K562 (cell line): ENCODE data around the gene UPK2.

ENCODE experiments used
- CC2D1A ChIP-seq: fragments of 450-650 bp; IDR thresholded peaks from 2 replicates; pipeline ENCODE4 v1.6.1; 2017; ENCODE audit warnings: mild to moderate bottlenecking
- CTCF ChIP-seq, 3 experiments: IDR thresholded peaks in 2 of 3; conservative IDR thresholded peaks in 1 of 3; 2 replicates each; pipeline ENCODE4 v1.5.1; 2011 to 2012; ENCODE audit warnings: low read length in 3 of 3, mild to moderate bottlenecking in 3 of 3, control low read depth in 2 of 3, improper control_type of control experiment in 1 of 3, inconsistent platforms in 1 of 3, low read depth in 1 of 3, mixed read lengths in 1 of 3, moderate library complexity in 1 of 3; ENCODE audit not compliant: insufficient read depth in 2 of 3
- EP300 ChIP-seq: IDR thresholded peaks from 2 replicates; pipeline ENCODE4 v1.6.1; 2012; ENCODE audit warnings: low read length, improper control_type of control experiment
- MAX ChIP-seq: sonication (generic); formaldehyde crosslinking; IDR thresholded peaks from 2 replicates; pipeline ENCODE4 v1.9.0; 2022; ENCODE audit warnings: mild to moderate bottlenecking, missing genetic modification reagents
- NONO ChIP-seq, 2 experiments: fragments of 200-400 bp in 1 of 2; fragments of 450-650 bp in 1 of 2; formaldehyde crosslinking in 1 of 2; IDR thresholded peaks; 2 replicates each; pipeline ENCODE4 v1.6.1; 2017; ENCODE audit warnings: low read depth in 2 of 2, mild to moderate bottlenecking in 2 of 2, moderate library complexity in 2 of 2, low read length in 1 of 2
- SMC3 ChIP-seq: conservative IDR thresholded peaks from 2 replicates; pipeline ENCODE4 v1.6.1; 2011; ENCODE audit warnings: low read depth, low read length, improper control_type of control experiment; ENCODE audit not compliant: insufficient read depth
- TAF1 ChIP-seq: IDR thresholded peaks from 2 replicates; pipeline ENCODE4 v1.6.1; 2011; ENCODE audit warnings: mild to moderate bottlenecking, low read length, moderate library complexity; ENCODE audit not compliant: insufficient read depth, control insufficient read depth, severe bottlenecking; ENCODE audit errors: extremely low read depth
- U2AF1 ChIP-seq: fragments of 200-400 bp; formaldehyde crosslinking; optimal IDR thresholded peaks from 2 replicates; pipeline ENCODE3; 2017; ENCODE audit warnings: mild to moderate bottlenecking, low read depth, low read length, moderate library complexity
- ZHX1 ChIP-seq: fragments of 150-350 bp; conservative IDR thresholded peaks from 2 replicates; pipeline ENCODE4 v1.6.1; 2014; ENCODE audit warnings: low read length
- ZNF174 ChIP-seq: fragments of 250-450 bp; sonication (Bioruptor Pico); IDR thresholded peaks from 2 replicates; pipeline ENCODE4 v1.4.0; 2020; ENCODE audit warnings: mild to moderate bottlenecking
- ZNF354B ChIP-seq: fragments of 250-450 bp; sonication (Bioruptor Pico); IDR thresholded peaks from 2 replicates; pipeline ENCODE4 v1.4.0; 2020

GRCh38 chr11:118984825-118985224 is 28.7 kb downstream of the UPK2 start:
- TF ChIP-seq ZHX1 (no peak), CC2D1A (no peak), MAX (CRISPR knock-in tag) (no peak), TAF1 (no peak), CTCF (IDR thresholded peaks at IDR 0.05 in 2 of 3, conservative IDR thresholded peaks at IDR 0.05 in 1 of 3; ENCODE audit: insufficient read depth in 2 of 3, low read depth in 1 of 3, low read length in 3 of 3) (no peak), ZNF354B (CRISPR knock-in tag) (no peak), NONO (IDR thresholded peaks at IDR 0.05; ENCODE audit: low read depth in 2 of 2, low read length in 1 of 2) (no peak), SMC3 (no peak), ZNF174 (CRISPR knock-in tag) (no peak), EP300 (no peak), U2AF1 (no peak)
